ENCODE measurements around the gene SSUH2.

SSUH2 gene

GRCh38 chr3:8579943-8580342 is 64.7 kb downstream of the SSUH2 start:
- no peak for DNase-seq (ENCODE audit: low spot score)

GRCh38 chr3:8579096-8579495 is 65.5 kb downstream of the SSUH2 start:
- DNase-seq (ENCODE audit: low spot score): no peak

DNA sequence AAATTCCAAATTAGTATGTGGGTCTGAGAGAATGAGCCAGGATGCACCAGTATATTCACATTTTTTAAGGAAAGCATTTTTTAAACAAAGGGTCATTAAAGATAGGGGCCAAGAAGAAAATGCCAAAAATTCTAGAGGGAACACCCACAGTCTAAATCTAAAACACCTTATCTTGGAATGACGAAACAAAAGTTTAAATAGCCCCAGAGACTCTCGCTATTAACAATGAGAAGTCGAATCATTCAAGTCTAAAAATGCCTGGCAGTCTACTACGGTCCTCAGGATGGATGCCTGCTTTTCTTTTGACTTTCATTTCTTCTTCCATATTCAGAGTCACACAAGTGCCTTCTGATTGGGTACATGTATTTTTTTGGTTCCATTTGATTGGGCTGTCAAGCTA is 66.3 kb downstream of the SSUH2 start:
- no peak for DNase-seq (ENCODE audit: low spot score)

DNA sequence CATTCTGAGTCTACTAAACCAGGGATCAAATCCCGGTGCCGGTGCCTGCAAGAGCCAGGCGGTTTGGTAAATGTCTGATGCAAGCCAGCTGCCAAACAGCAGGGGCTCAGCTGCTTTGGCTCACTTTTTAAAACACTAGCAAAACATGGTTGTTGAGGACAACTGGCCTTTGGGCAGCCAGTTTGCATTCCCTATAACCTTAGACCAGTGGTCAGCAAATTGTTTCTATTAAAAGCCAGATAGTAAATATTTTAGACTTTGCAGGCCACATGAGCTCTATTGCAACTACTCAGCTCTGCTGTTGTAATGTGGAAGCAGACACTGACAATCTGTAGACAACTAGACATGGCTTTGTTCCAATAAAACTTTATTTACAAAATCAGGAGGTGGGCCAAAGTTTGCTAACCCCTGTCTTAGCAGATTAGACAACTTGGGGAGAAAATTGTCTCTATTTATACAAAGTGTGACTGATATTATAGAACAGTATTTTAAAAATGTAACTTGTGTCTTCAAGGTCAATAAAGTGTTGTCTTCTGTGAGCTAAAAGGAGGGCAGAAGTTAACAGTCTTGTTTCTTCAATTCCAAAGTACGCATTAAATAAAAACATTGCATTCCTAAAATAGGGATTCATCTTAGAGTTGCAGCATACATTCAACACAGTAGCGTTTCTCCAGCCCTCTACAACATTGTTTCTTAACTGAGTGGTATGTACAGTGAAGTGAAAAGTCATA is 67.6 kb downstream of the SSUH2 start:
- DNase-seq (ENCODE audit: low spot score): no peak

DNA sequence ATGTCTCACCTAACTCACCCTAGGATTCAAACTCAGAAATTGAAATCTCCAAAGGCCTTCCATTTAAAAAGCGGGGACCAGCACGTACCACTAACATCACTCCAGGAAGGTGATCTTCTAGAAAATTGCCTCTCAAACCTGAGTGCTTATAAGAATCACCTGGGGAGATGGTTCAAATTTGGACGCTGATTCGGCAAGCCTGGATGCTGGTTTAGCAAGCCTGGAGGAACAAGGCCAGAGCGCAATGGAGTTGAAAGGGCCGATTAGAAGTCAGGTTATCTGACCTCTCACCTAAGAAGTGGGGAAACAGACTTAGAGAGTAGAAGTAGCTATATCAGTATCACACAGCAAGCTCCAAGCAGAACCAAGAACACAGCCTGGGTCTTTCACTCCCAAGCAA is 68.2 kb downstream of the SSUH2 start:
- DNase-seq (ENCODE audit: low spot score): no peak

DNA sequence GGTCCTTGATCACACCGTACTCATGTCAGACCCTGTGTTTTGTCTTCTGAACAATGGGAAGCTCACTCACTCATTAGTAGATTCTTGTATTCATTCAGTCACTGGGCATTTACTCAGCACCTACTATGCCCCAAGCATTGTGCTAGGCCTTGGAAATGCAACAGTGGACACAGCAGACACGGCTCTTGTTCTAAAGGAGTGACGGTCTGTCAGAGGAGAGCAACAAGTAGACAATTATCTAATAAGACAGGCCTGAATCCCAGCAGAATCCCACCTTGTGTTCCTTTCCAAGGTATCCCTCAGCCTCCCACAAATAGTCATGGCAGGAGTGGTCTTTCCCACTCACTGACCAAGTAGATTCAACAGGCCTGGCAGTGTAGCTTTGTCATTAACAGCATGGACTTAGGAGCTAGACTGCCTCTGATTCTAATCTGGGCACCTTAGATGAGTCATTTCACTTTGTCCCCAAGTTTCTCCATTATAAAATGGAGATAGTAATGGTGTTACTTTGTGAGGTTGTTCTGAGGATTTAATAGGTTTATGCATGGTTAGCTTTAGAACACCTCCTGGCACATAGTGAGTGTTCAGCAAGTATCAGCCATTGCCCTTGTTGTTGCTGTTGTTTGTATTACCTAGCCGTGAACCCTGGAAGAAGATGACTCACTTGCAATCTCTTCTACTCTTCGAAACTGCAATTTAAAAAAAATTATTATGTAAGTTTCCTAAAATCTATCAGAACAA is 69.1 kb downstream of the SSUH2 start:
- no peak for DNase-seq (ENCODE audit: low spot score)

DNA sequence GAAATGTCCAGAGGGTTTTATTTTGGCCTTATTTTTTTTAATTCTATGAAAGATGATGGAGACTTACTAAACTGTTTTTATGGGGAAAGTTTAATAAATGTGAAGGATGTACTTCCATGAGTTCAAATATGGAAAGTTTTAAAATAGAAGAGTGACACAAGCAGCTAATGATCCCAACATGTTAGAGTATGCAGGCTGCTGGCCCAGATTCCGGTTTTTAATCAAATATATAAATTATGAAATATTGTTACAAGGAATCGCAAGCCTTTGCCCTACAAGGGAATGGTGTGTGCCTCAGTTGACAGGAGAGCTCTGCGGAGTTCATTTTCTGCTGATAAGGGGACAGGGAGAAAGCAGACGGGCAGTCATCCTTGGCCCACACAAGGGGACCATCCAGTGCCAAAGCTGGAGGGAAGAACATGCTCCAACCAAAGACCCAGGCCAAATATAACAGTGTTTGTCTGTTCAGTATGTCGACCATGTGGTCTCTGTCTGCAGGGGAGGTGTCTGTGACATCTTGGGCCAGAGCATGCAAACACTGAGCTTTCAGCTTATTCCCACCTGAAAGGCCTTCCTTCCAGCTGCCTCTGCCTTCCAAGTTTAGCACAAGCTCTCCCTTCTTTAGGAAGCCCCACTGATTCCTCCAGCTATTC is 69.8 kb downstream of the SSUH2 start:
- DNase-seq (ENCODE audit: low spot score): no peak

- no peak for DNase-seq (ENCODE audit: low spot score)
Observed at GRCh38 chr3:8574040-8574669, 70.4 kb downstream of the SSUH2 start.

GRCh38 chr3:8573342-8573926 is 71.2 kb downstream of the SSUH2 start:
- no peak for DNase-seq (ENCODE audit: low spot score)

- DNase-seq (ENCODE audit: low spot score): no peak
Observed at GRCh38 chr3:8571256-8571655, 73.3 kb downstream of the SSUH2 start.
